K562 (cell line): ENCODE results near the gene UBE2D2. TPM values are rescaled to one million over a fixed set of nuclear protein-coding genes. Genes with fewer than 3 reads are reported as not detected.
A peak's percentile ranks its signal among the peaks of the same experiment; 100 is the strongest.

Experiments used
- ATAC-seq: fragments of 200-7000 bp; cut with Tn5 transposase; 3 replicates; pipeline ENCODE4 v1.9.1; 2020; ENCODE audit warnings: moderate library complexity
- BruUV-seq: library from RNA; stranded (reverse); fragments of 400-500 nt; replicated peaks from 2 replicates; lab custom pipeline; 2021; lab: Mats Ljungman, UMichigan
- CTCF ChIA-PET: fragments of 300-600 bp; formaldehyde crosslinking; extraction: SDS; loops from one replicate; lab custom pipeline; 2021; ENCODE audit warnings: low intra/inter-chr PET ratio; lab: Yijun Ruan, JAX
- POLR2A ChIA-PET: fragments of 300-600, 350-650 bp; sonication (Branson Sonifier 250); formaldehyde crosslinking; extraction: SDS; loops from one replicate; lab custom pipeline; 2021; ENCODE audit warnings: antibody characterized with exemption, inconsistent platforms; lab: Yijun Ruan, JAX
- DNase-seq, 4 experiments: peaks; one replicate each; pipeline versions ENCODE4 v3.0.0 to v3.0.0-alpha.2; 2011 to 2018; ENCODE audit warnings: low spot score in 3 of 4, mixed read lengths in 3 of 4; ENCODE audit errors: extremely low read depth in 1 of 4
- FAIRE-seq: peaks from 2 replicates; lab custom pipeline; 2011; peaks lifted over from hg19 to GRCh38; lab: Jason Lieb, UNC
- H2AFZ ChIP-seq: 2 replicates; pipeline ENCODE4 v1.6.0; 2011; ENCODE audit warnings: low read depth, low read length, control low read depth, inconsistent platforms
- H3K27ac ChIP-seq: fragments of 200-600 bp; 3 replicates; pipeline ENCODE4 v1.8.0; 2011; ENCODE audit warnings: low read depth, mild to moderate bottlenecking, control low read depth, inconsistent platforms, low read length, moderate library complexity, mixed read lengths; ENCODE audit errors: extremely low read depth
- H3K27me3 ChIP-seq, 2 experiments: fragments of 300-600 bp in 1 of 2; 2 replicates in 1 of 2; 3 replicates in 1 of 2; pipeline versions ENCODE4 v1.6.0 to v1.8.0; 2011; ENCODE audit warnings: inconsistent platforms in 2 of 2, low read length in 2 of 2, mild to moderate bottlenecking in 1 of 2, mixed read lengths in 1 of 2, moderate library complexity in 1 of 2; ENCODE audit not compliant: control insufficient read depth in 2 of 2, insufficient read depth in 2 of 2
- H3K36me3 ChIP-seq: fragments of 300-600 bp; 3 replicates; pipeline ENCODE4 v1.8.0; 2011; ENCODE audit warnings: mild to moderate bottlenecking, low read length, inconsistent platforms; ENCODE audit not compliant: control insufficient read depth, insufficient read depth
- H3K4me1 ChIP-seq, 2 experiments: fragments of 200-600 bp in 1 of 2; replicated peaks in 1 of 2; 2 replicates in 1 of 2; 3 replicates in 1 of 2; pipeline versions ENCODE4 v1.5.1 to v1.8.0; 2011; ENCODE audit warnings: inconsistent platforms in 2 of 2, low read length in 2 of 2, mild to moderate bottlenecking in 1 of 2, mixed read lengths in 1 of 2, moderate library complexity in 1 of 2; ENCODE audit not compliant: control insufficient read depth in 2 of 2, insufficient read depth in 2 of 2
- H3K4me2 ChIP-seq: 2 replicates; pipeline ENCODE4 v1.6.1; 2011; ENCODE audit warnings: low read length, control low read depth, inconsistent platforms, mixed read lengths; ENCODE audit not compliant: insufficient read depth
- H3K4me3 ChIP-seq: fragments of 200-600 bp; sonication (generic), shearing (Covaris generic); 2 replicates; pipeline ENCODE4 v1.5.1; 2016; ENCODE audit warnings: control low read depth, inconsistent platforms
- H3K79me2 ChIP-seq: fragments of 200-600 bp; 3 replicates; pipeline ENCODE4 v1.8.0; 2011; ENCODE audit warnings: low read length, inconsistent platforms; ENCODE audit not compliant: control insufficient read depth, insufficient read depth
- H3K9ac ChIP-seq, 2 experiments: 2 replicates each; pipeline versions ENCODE4 v1.6.0 to v1.6.1; 2011; ENCODE audit warnings: low read depth in 2 of 2, low read length in 2 of 2, control low read depth in 1 of 2, inconsistent platforms in 1 of 2, mild to moderate bottlenecking in 1 of 2, mixed read lengths in 1 of 2; ENCODE audit not compliant: insufficient read depth in 1 of 2
- H3K9me1 ChIP-seq: one replicate; pipeline ENCODE4 v1.6.0; 2011; ENCODE audit warnings: inconsistent platforms, mild to moderate bottlenecking, low read length, moderate library complexity; ENCODE audit not compliant: control insufficient read depth, insufficient read depth
- H3K9me3 ChIP-seq: replicated peaks from 2 replicates; pipeline ENCODE4 v1.5.1; 2011; ENCODE audit warnings: low read depth, low read length, inconsistent platforms; ENCODE audit not compliant: control insufficient read depth, insufficient read depth
- H4K20me1 ChIP-seq: replicated peaks from 2 replicates; pipeline ENCODE4 v1.6.1; 2011; ENCODE audit warnings: low read length, inconsistent platforms, mixed read lengths; ENCODE audit not compliant: control insufficient read depth, insufficient read depth
- BHLHE40 ChIP-seq: IDR thresholded peaks from 2 replicates; pipeline ENCODE4 v1.6.1; 2011; ENCODE audit warnings: low read length, improper control_type of control experiment
- HIVEP1 ChIP-seq: fragments of 250-450 bp; sonication (Bioruptor Pico); IDR thresholded peaks from 2 replicates; pipeline ENCODE4 v1.4.0; 2020; ENCODE audit warnings: mild to moderate bottlenecking
- MECOM ChIP-seq: fragments of 250-450 bp; sonication (Bioruptor Pico); IDR thresholded peaks from 2 replicates; pipeline ENCODE4 v1.8.0; 2022; ENCODE audit warnings: inconsistent platforms
- NFIC ChIP-seq: fragments of 450-650 bp; IDR thresholded peaks from 2 replicates; pipeline ENCODE4 v1.6.1; 2017; ENCODE audit warnings: mild to moderate bottlenecking, inconsistent platforms
- RERE ChIP-seq: sonication (generic); formaldehyde crosslinking; IDR thresholded peaks from 2 replicates; pipeline ENCODE4 v1.8.0; 2023; ENCODE audit warnings: missing genetic modification reagents, mild to moderate bottlenecking, borderline replicate concordance
- SUPT5H ChIP-seq: fragments of 450-650 bp; IDR thresholded peaks from 2 replicates; pipeline ENCODE4 v1.6.1; 2016
- ZBTB1 ChIP-seq: sonication (generic); formaldehyde crosslinking; IDR thresholded peaks from 2 replicates; pipeline ENCODE4 v1.8.1; 2023; ENCODE audit warnings: missing genetic modification reagents, low read depth, mild to moderate bottlenecking, borderline replicate concordance
- ZNF263 ChIP-seq: sonication (generic); formaldehyde crosslinking; IDR thresholded peaks from 2 replicates; pipeline ENCODE4 v1.8.0; 2022; ENCODE audit warnings: mild to moderate bottlenecking, missing genetic modification reagents, borderline replicate concordance
- ZNF695 ChIP-seq: fragments of 450-650 bp; formaldehyde crosslinking; IDR thresholded peaks from 2 replicates; pipeline ENCODE4 v1.4.0; 2020; ENCODE audit warnings: mild to moderate bottlenecking, moderate library complexity
- WGBS: fragments of 100-300 bp; shearing (Covaris generic); methylation state at CpG from one replicate; pipeline ENCODE4 v1.1.6; 2016; ENCODE audit warnings: low coverage, mixed read lengths; ENCODE audit not compliant: insufficient coverage; ENCODE audit errors: missing lambda C conversion rate; 5-methylcytosine and 5-hydroxymethylcytosine counted together
- in situ Hi-C: fragments of 300-500 bp; cut with MboI; formaldehyde crosslinking; loops from 4 replicates; pipeline ENCODE4 v1.15.0; 2018; ENCODE audit warnings: inconsistent platforms, mixed read lengths
- intact Hi-C: fragments of 100-400 bp; cut with micrococcal nuclease; formaldehyde crosslinking; loops from 2 replicates; pipeline ENCODE4 v1.14.2; 2022
- polyA plus RNA-seq, 8 experiments: library from polyadenylated mRNA; depleted of rRNA in 4 of 8; stranded (reverse) in 5 of 8; unstranded in 3 of 8; fragments of >200 nt; fragmentation: Nextera tagmentation in 2 of 8; fragmentation: Illumina TruSeq in 1 of 8; extraction: Ambion mirVana in 2 of 8; extraction: Trizol in 1 of 8; gene quantifications; 2 replicates each; pipeline versions ENCODE4 v1.2.1 to v1.2.3, GENCODE V29; 2011 to 2014; ENCODE audit warnings: inconsistent platforms in 1 of 8, missing spikeins in 1 of 8
- total RNA-seq, 7 experiments: library from RNA; depleted of rRNA in 6 of 7; stranded (reverse); fragments of >200 nt in 6 of 7; fragmentation: Illumina TruSeq in 2 of 7; extraction: Trizol in 2 of 7; gene quantifications; 2 replicates each; pipeline versions ENCODE4 v1.2.1 to v1.2.3, GENCODE V29; 2011 to 2021; ENCODE audit warnings: low replicate concordance in 1 of 7
- TF ChIP-seq, protein P1 (sequence below): sonication (generic); formaldehyde crosslinking; IDR thresholded peaks from 2 replicates; pipeline ENCODE4 v1.8.0; 2022; ENCODE audit warnings: missing genetic modification reagents, mild to moderate bottlenecking, moderate library complexity, borderline replicate concordance
- TF ChIP-seq, protein P2 (sequence below), 2 experiments: IDR thresholded peaks; 2 replicates each; pipeline ENCODE4 v1.6.1; 2011; ENCODE audit warnings: borderline replicate concordance in 1 of 2, control low read depth in 1 of 2, low read depth in 1 of 2, low read length in 1 of 2, mild to moderate bottlenecking in 1 of 2, mixed read lengths in 1 of 2, moderate library complexity in 1 of 2; ENCODE audit not compliant: insufficient read depth in 1 of 2, insufficient read length in 1 of 2, poor library complexity in 1 of 2, severe bottlenecking in 1 of 2; ENCODE audit errors: extremely low read depth in 1 of 2
- TF ChIP-seq, protein P3 (sequence below): sonication (generic); formaldehyde crosslinking; IDR thresholded peaks from 2 replicates; pipeline ENCODE4 v1.5.0; 2020; ENCODE audit warnings: missing genetic modification reagents

The UBE2D2 gene
- total and polyA plus RNA-seq, 9 of the 15 experiments (the other 6 are each of a cell fraction or from before 2014, with no cell fraction given), result 53.6 to 198 (median 122) TPM

- H3K4me2 ChIP-seq, result peak overlapping the region; percentile 79
- FAIRE-seq (peak; percentile 88), DNase-seq (peak; percentile 54 to 93 (median 73)), ATAC-seq (peak; percentile 64)
- H3K4me1 ChIP-seq, result peaks cover 60 to 83% of the 10 kb centered on the region in 2 experiments
- no TSS peak for BruUV-seq
- H3K36me3 ChIP-seq, result peaks cover 24% of the 10 kb centered on the region; the same call in 2 of the 3 replicates
- H3K27me3 ChIP-seq, result no peaks in the 10 kb centered on the region
- H4K20me1 ChIP-seq, result peaks cover 48% of the 10 kb centered on the region
- H3K9ac ChIP-seq, result peak overlapping the region; percentile 85 to 94
- H3K9me3 ChIP-seq, result no peaks in the 10 kb centered on the region
- peak overlapping the region; percentile 90 for H3K4me3 ChIP-seq
- peaks cover 16% of the 10 kb centered on the region for H3K9me1 ChIP-seq
- no peak overlapping the region for H2AFZ ChIP-seq
- ChIA-PET POLR2A (interaction anchor here (0.6 to 3.7 kb wide), 20 partner anchors 7 to 941 kb away, joined by 3 to 21 read pairs (median 4); no protein-coding TSS in a partner anchor), CTCF (interaction anchor here (0.6 kb wide), 2 partner anchors 16 to 32 kb away, joined by 3 read pairs; no protein-coding TSS in a partner anchor)
- in situ Hi-C loops (no loop called here), intact Hi-C loops (no loop called here)
- peaks cover 87% of the 10 kb centered on the region for H3K79me2 ChIP-seq
- peak overlapping the region; percentile 83 for H3K27ac ChIP-seq
- 6% methylated on average over 11 of the region's 14 CpGs for WGBS
- TF ChIP-seq ZNF263 (CRISPR knock-in tag), result peak; percentile 24; the same call in 1 of the 2 replicates
- TF ChIP-seq BHLHE40, result peak; percentile 96
- TF ChIP-seq MECOM (CRISPR knock-in tag), result peak; percentile 93
- TF ChIP-seq, protein P1, sequence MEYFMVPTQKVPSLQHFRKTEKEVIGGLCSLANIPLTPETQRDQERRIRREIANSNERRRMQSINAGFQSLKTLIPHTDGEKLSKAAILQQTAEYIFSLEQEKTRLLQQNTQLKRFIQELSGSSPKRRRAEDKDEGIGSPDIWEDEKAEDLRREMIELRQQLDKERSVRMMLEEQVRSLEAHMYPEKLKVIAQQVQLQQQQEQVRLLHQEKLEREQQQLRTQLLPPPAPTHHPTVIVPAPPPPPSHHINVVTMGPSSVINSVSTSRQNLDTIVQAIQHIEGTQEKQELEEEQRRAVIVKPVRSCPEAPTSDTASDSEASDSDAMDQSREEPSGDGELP (CRISPR knock-in tag), result peak; percentile 92
- no peak for TF ChIP-seq RERE (CRISPR knock-in tag)
- no peak for TF ChIP-seq ZBTB1 (CRISPR knock-in tag)
- TF ChIP-seq ZNF695 (CRISPR knock-in tag), result no peak
- no peak for TF ChIP-seq SUPT5H
- TF ChIP-seq, protein P2, sequence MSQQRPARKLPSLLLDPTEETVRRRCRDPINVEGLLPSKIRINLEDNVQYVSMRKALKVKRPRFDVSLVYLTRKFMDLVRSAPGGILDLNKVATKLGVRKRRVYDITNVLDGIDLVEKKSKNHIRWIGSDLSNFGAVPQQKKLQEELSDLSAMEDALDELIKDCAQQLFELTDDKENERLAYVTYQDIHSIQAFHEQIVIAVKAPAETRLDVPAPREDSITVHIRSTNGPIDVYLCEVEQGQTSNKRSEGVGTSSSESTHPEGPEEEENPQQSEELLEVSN (IDR thresholded peaks at IDR 0.05; ENCODE audit: borderline replicate concordance in 1 of 2, extremely low read depth in 1 of 2, insufficient read depth in 1 of 2, insufficient read length in 1 of 2, low read depth in 1 of 2, low read length in 1 of 2, poor library complexity in 1 of 2, severe bottlenecking in 1 of 2), result peak in 1 of 2 experiments; percentile 59
- TF ChIP-seq, protein P3, sequence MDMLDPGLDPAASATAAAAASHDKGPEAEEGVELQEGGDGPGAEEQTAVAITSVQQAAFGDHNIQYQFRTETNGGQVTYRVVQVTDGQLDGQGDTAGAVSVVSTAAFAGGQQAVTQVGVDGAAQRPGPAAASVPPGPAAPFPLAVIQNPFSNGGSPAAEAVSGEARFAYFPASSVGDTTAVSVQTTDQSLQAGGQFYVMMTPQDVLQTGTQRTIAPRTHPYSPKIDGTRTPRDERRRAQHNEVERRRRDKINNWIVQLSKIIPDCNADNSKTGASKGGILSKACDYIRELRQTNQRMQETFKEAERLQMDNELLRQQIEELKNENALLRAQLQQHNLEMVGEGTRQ (CRISPR knock-in tag), result peak; percentile 91
- peak; percentile 67 for TF ChIP-seq NFIC
- TF ChIP-seq HIVEP1 (CRISPR knock-in tag), result no peak
These were observed 90.1 kb downstream of the UBE2D2 start for GRCh38 chr5:139651043-139651834.
